HG02623 (cell line): ENCODE results near the gene MAPK11.
A peak's percentile ranks its signal among the peaks of the same experiment; 100 is the strongest.
"Not testable (repeated sequence)": the region's sequence is repeated elsewhere in the genome, so short reads cannot be mapped to it uniquely, and the experiment has no call there.

Experiments used
- ATAC-seq: cut with Tn5 transposase; IDR thresholded peaks from one replicate; pipeline ENCODE4 v1.9.1; 2021; ENCODE audit warnings: moderate library complexity; ENCODE audit not compliant: unreplicated experiment

The MAPK11 gene

GRCh38 chr22:50278956-50279619 is 8.9 kb upstream of the MAPK11 start:
- no peak for ATAC-seq

GRCh38 chr22:50278461-50278860 is 8.3 kb upstream of the MAPK11 start:
- no peak for ATAC-seq

GRCh38 chr22:50277761-50278160 is 7.6 kb upstream of the MAPK11 start:
- ATAC-seq: no peak

GRCh38 chr22:50276143-50276542 is 6.0 kb upstream of the MAPK11 start:
- ATAC-seq: peak; percentile 40

- no peak for ATAC-seq
These were observed 5.2 kb upstream of the MAPK11 start for GRCh38 chr22:50275181-50276055.

GRCh38 chr22:50274771-50275170 is 4.6 kb upstream of the MAPK11 start:
- no peak for ATAC-seq

GRCh38 chr22:50274311-50274710 is 4.1 kb upstream of the MAPK11 start:
- no peak for ATAC-seq

GRCh38 chr22:50273781-50274180 is 3.6 kb upstream of the MAPK11 start:
- ATAC-seq: not testable (repeated sequence)

- ATAC-seq: not testable (repeated sequence)
These were observed 3.2 kb upstream of the MAPK11 start for GRCh38 chr22:50273352-50273751.

- no peak for ATAC-seq
These were observed 2.0 kb upstream of the MAPK11 start for GRCh38 chr22:50272044-50272802.

- no peak for ATAC-seq
These were observed 1.4 kb upstream of the MAPK11 start for GRCh38 chr22:50271519-50271970.

GRCh38 chr22:50270666-50271394 is 650 bp upstream of the MAPK11 start:
- ATAC-seq: no peak

- no peak for ATAC-seq
These were observed 609 bp downstream of the MAPK11 start for GRCh38 chr22:50269573-50269969.

- no peak for ATAC-seq
These were observed 1.5 kb downstream of the MAPK11 start for GRCh38 chr22:50268655-50269113.

GRCh38 chr22:50267591-50268390 is 2.4 kb downstream of the MAPK11 start:
- ATAC-seq: no peak

GRCh38 chr22:50266994-50267393 is 3.2 kb downstream of the MAPK11 start:
- ATAC-seq: no peak

GRCh38 chr22:50264946-50265669 is 5.1 kb downstream of the MAPK11 start:
- ATAC-seq: no peak

- no peak for ATAC-seq
These were observed 6.0 kb downstream of the MAPK11 start for GRCh38 chr22:50264104-50264745.
